HT-29 (cell line): ENCODE data around the gene ENOPH1. TPM values are rescaled to one million over a fixed set of nuclear protein-coding genes. Genes with fewer than 3 reads are reported as not detected.
"Not testable (repeated sequence)": the region's sequence is repeated elsewhere in the genome, so short reads cannot be mapped to it uniquely, and the experiment has no call there.

ENCODE experiments used
- DNase-seq: peaks from one replicate; pipeline ENCODE4 v3.0.0-alpha.2; 2015; ENCODE audit warnings: low spot score
- total RNA-seq: library from RNA; depleted of rRNA; stranded (reverse); fragments of >200 nt; shearing (Covaris generic); gene quantifications from 2 replicates; pipeline ENCODE4 v1.2.3, GENCODE V29; 2014; rRNA removed

The ENOPH1 gene
- 67.9 and 74.9 TPM in 2 replicates for total RNA-seq

DNA sequence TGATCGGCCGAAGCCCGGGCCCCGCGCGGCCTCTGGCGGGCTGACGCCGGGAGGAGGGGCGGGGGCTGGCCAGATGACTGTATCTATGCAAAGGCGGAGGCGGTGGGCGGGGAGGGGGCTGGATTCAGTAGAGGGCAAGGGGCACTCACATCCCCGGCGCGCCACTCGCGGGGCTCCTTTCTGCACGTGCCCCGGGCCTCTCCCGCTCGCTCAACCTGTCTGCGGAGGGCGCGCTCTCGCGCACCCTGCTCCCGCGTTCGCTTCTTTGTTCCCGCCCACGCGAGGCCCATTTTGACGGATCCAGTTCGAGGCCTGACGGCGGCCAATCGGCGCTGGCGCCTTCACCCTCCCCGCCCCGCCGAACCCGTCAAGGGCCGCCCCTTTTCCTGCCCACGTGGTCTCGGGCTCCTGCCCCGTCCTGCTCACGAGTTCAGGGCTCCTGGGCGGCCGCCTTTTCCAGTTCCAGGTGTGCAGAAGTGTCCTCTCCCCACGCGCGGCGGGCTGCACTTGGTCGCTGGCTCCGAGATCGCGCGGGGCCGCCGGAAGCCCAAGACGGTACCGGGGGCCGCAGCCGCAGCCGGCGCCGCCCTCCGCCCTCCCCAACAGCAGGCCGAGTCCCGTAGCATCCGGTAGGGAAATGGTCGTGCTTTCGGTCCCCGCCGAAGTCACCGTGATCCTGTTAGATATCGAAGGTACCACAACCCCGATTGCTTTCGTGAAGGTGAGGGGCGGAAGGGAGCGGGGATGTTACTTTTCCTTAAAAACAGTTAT, at the start of gene ENOPH1, which contains the start of gene HNRNPDL:
Gene ENOPH1, plus strand, starts transcription at position 398 of the 771 bp plus-strand sequence. Its CDS starts 240 bp downstream, at position 638.
Gene HNRNPDL, minus strand, starts transcription at position 270 of the 771 bp plus-strand sequence. CDS start 772 bp downstream, outside the sequence.
- peak; percentile 96 for DNase-seq

DNA sequence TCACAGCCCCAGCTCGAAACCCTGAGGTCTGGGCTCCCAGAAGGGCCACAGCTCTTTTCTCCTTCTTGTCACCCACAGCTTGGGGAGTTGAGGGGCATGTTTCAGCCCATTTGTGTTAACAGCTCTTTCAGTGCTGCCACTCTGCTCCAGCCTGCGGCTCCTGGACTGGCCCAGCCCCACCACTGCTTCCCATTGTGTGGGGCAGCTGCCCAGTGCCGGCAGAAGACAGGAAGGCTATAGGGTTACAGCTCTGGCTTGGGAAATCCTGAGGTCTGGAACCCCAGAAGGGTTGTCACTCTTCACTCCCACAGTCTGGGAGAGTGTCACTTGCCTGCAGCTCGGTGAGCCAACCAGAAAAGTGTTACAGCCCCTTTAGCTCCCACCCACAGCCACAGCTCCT, 49.6 kb upstream of the ENOPH1 start:
- no peak for DNase-seq

- no peak for DNase-seq
Measured at GRCh38 chr4:82381235-82381634, 49.2 kb upstream of the ENOPH1 start.

- DNase-seq = no peak
Measured at GRCh38 chr4:82381661-82382296, 48.6 kb upstream of the ENOPH1 start.

- no peak for DNase-seq
Measured at GRCh38 chr4:82382751-82383150, 47.6 kb upstream of the ENOPH1 start.

- not testable (repeated sequence) for DNase-seq
Measured at GRCh38 chr4:82386312-82386711, 44.1 kb upstream of the ENOPH1 start.

DNA sequence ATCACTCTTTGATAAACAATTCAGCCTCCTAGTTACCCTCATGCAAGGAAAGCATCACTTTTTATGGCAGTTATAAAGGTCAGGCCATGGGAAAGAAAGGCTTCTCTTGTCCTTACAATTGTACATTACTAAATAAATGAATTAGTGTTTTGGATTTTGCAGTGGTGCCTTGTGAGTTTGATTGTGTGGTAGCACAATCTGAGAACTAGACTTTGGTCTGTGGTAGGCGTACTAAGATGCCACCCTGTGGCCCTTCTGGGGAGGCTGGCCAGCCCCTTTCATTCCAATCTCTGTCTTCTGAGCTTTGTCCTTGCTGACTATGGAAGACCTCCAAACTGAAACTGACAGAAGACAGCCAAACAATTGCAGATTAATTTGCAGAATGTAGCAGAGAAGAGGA, 42.0 kb upstream of the ENOPH1 start:
- DNase-seq = no peak

GRCh38 chr4:82390061-82390460, 40.3 kb upstream of the ENOPH1 start:
- not testable (repeated sequence) for DNase-seq

- DNase-seq = peak; percentile 86
Measured at GRCh38 chr4:82394896-82395295, 35.5 kb upstream of the ENOPH1 start.

DNA sequence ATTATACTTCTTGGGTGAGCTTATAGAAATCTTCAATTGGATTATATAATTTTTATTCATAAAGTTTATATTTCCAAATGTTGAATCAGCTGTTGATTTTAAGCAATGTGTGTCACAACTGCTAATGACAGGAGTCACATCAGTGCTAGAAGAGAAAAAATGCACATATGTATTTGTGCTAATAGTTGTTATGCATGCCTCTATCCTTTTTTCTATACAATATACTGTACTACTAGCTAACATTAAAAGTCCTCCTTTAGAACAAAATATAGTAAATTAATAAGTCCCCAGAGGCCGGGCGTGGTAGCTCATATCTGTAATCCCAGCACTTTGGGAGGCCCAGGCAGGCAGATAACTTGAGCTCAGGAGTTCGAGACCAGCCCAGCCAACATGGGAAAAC, 32.9 kb upstream of the ENOPH1 start:
- DNase-seq = no peak

DNA sequence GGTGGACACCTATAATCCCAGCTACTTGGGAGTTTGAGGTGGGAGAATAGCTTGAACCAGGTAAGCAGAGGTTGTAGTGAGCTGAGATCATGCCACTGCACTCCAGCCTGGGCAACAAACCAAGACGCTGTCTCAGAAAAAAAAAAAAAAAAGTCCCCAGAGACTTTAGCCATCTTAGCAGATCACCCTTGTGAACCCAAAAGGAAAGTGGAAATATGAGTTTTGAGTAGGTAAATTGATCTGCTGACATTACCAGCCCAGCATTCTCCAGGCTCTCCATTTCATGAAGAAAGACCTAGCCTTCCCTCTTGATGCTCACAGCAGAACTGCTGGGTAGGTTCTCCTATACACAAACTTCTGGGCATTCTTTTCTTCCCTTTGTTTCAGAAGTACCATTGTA, 32.1 kb upstream of the ENOPH1 start:
- DNase-seq = no peak

DNA sequence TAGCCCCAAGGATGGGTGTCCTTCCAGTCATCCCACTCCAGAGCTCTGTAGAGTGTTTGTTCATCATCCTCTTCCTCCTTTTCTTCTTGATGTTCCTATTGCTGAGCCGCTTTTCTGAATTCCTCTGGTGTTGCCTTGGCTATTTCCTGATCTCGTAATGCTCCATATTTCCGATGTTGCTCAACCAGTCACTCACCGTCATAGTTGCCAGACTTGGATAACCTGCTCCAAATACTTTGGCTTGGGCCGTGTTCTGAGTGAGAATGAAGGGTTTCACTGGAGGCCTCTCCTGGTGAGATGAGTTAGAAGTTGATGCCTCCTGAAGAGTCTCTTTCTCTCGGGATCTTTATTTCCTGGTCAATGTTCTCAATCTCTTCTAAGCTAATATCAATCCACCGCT, 28.8 kb upstream of the ENOPH1 start:
- no peak for DNase-seq

DNA sequence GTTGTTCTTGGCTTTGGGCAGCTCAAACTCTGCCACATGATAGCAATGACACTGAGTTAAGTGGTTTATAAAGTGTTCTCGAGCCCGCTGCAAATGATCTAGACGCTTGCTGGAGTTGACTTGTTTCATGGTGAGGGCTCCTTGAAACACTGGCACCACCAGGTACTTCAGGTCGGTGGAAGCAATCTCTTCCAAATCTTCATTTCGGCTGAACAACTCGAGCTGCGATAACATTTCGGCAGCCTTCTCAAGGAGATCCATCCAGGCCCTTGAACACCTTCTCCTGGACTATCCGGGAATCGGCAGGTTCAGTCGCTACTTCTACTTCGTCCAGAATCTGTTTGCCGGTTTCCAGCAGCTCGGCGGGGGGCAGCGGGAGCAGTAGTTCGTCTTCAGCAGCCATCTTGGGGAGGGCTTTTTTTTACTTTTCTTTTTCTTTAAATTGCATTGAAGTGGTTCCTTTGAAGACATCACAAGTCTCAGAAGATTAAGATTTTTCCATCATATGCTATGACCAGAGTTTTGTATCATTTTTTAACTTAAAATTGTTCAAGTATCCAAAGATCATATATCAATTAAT, 28.1 kb upstream of the ENOPH1 start:
- DNase-seq = no peak

DNA sequence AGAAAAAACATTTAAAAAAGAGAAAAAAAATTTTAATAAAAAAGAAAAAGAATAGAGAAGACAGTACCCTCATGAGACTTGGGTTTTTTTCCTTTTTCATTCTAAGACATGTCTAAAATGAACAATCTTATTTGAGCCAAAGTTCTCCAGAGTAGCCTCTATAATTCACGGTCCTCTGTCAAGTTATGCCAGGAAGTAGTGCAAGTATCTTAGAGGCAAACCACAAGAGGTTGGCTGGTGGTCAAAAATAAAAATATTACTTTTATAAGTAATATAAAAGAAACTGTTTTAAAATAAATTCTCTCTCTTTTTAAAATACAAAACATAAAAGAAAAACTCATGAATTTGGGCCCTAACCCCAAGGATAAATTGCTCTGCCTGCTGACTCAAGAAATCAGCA, 26.7 kb upstream of the ENOPH1 start:
- DNase-seq = no peak

- not testable (repeated sequence) for DNase-seq
Measured at GRCh38 chr4:82415061-82415460, 15.3 kb upstream of the ENOPH1 start.

DNA sequence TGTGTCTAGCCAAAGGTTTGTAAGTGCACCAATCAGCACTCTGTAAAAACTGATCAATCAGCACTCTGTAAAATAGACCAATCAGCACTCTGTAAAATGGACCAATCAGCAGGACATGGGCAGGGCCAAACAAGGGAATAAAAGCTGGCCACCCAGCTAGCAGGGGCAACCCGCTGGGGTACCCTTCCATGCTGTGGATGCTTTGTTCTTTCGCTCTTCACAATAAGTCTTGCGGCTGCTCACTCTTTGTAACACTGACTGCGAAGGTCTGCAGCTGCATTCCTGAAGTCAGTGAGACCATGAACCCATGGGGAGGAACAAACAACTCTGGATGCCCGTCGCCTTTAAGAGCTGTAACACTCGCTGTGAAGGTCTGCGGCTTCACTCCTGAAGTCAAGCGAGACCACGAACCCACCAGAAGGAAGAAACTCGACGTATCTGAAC, 14.4 kb upstream of the ENOPH1 start:
- no peak for DNase-seq

DNA sequence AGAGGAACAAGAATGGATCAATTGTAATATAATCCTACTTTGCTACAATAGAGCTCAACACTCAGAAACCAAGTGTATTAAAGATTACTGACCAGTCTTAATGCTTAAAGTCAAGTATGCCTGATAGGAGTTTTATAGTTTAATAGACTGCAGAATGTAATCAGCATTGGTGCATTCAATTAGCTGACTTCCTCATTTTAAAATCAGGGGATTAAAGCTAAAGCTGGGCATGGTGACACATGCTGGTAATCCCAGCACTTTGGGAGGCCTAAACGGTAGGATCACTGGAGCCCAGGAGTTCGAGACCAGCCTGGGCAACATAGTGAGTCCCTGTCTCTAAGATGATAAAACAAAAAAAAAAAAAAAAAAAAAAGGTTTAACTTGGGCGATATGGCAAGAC, 10.9 kb upstream of the ENOPH1 start:
- no peak for DNase-seq

- peak; percentile 23 for DNase-seq
Measured at GRCh38 chr4:82421796-82422560, 8.4 kb upstream of the ENOPH1 start.

DNA sequence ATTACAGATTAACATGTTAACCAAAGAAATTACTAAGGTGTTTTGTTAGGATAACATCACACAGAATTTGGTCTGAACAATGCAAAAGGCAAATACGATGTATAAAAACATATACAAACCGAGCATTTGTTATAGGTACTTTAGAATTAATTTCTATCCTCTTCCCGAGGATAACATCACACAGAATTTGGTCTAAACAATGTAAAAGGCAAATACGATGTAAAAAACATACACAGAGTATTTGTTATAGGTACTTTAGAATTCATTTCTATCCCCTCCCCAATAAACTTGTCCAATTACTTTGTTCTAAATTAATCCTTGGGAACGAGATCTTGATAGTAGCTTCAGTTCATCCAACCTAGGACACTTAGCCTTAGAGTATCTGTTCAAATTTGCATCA, 7.8 kb upstream of the ENOPH1 start:
- peak; percentile 29 for DNase-seq

GRCh38 chr4:82423245-82424054, 6.9 kb upstream of the ENOPH1 start:
- DNase-seq = peak; percentile 24

- no peak for DNase-seq
Measured at GRCh38 chr4:82425478-82425877, 4.9 kb upstream of the ENOPH1 start.
